ENCODE measurements around the gene KIF25.

KIF25 gene

DNA sequence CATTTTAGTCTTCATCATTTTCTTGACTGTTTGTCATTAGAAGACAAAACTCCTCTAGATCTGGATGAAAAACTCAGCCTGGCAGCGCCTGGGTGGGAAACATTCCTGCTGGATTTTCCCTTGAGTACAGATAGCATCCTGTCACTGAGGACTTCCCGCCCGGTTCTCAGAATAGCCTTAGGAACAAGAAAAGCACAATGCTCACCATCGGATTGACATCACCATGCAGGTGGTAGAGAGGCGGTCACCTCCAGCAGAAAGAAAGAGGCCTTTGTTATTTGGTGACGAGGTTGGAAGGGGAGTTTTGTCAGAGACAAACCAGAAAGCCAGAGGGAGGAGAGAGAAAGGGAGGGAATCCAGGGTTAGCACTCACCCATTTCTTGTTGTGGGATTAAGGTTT lies 39.8 kb downstream of the KIF25 start:
- DNase-seq (ENCODE audit: low read depth): no peak

- DNase-seq (ENCODE audit: low read depth): no peak
These were observed 40.4 kb downstream of the KIF25 start for GRCh38 chr6:168037856-168038255.

DNA sequence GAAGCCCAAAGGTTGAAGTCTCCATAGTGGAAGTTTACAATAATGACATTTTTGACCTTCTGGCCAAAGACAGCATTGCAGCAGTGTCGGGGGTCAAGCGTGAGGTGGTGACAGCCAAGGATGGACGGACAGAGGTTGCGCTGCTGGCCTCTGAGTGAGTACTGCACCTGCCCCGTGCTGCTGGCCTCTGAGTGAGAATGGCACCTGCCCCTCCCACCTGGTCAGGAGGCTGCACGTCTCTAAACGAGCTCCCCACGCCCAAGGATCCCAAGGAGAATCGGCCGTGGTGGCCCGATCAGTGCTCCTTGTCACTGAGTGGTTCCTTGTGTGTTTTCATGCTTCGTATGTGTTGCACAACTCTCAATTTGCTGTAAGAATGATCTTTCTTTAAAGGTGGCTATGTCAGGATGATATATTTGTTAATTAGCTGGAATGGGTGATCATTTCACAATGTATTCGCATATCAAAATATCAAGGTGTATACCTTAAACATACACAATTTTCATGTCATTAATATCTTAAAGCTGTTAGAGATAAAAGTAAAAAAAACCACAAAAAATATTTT lies 41.2 kb downstream of the KIF25 start:
- DNase-seq (ENCODE audit: low read depth): no peak

DNA sequence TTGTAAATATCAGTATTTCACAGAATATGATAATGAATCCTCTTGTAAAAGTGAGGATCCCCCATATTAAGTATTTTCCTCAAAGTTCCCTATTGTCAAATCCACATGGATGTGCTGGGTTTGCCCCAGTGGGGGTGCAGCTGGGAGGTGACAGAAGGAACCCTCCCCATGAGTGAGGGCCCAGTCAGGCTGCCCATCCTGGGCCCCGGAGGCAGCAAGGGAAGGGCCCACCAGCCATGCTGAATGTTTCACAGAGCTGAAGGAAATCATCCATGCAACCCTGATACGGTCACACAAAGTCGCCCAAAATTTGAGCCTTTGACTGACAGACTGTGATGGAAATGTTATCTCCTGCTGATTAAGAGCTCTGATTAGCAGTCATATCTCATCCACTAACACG lies 41.8 kb downstream of the KIF25 start:
- no peak for DNase-seq (ENCODE audit: low read depth)

DNA sequence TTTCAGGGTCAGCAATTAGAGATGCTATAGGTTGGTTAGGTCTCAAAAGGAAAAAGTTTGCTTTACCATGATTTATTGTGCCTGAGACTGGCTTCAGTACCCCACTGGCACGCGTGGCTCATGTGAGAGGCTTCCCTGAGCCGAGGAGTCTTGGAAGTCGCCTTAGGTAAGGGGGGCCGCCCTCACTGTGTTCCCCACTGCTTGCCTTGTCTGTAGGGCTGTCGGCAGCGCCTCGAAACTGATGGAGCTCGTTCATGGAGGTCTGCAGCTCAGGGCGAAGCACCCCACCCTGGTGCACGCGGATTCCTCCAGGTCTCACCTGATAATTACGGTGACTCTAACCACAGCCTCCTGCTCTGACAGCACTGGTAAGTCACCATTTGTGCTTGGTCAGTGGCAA lies 42.4 kb downstream of the KIF25 start:
- no peak for DNase-seq (ENCODE audit: low read depth)

- no peak for DNase-seq (ENCODE audit: low read depth)
These were observed 43.5 kb downstream of the KIF25 start for GRCh38 chr6:168040856-168041496.

DNA sequence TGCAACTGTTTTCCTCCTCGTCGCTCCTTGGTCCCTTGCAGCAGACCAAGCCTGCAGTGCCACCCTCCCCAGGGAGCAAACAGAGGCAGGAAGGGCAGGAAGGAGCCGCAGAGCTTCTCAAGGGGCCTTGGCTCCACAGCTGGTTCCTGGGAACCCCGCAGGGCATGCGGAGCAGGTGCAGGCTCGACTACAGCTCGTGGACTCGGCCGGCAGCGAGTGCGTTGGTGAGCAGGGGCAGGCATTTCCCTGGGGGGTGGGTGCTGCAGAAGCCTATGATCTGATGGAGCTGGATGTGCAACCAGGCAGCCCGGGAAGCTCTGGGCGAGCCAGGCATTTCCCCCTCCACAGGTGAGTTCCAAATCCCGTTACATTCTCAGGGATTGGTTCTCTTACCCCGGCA lies 44.5 kb downstream of the KIF25 start:
- no peak for DNase-seq (ENCODE audit: low read depth)

- DNase-seq (ENCODE audit: low read depth): no peak
These were observed 45.1 kb downstream of the KIF25 start for GRCh38 chr6:168042426-168043192.

- no peak for DNase-seq (ENCODE audit: low read depth)
These were observed 45.8 kb downstream of the KIF25 start for GRCh38 chr6:168043193-168043847.

- DNase-seq (ENCODE audit: low read depth): no peak
These were observed 46.5 kb downstream of the KIF25 start for GRCh38 chr6:168043848-168044415.

- no peak for DNase-seq (ENCODE audit: low read depth)
These were observed 47.2 kb downstream of the KIF25 start for GRCh38 chr6:168044521-168045130.

GRCh38 chr6:168045141-168045691 lies 47.7 kb downstream of the KIF25 start:
- DNase-seq (ENCODE audit: low read depth): no peak

DNA sequence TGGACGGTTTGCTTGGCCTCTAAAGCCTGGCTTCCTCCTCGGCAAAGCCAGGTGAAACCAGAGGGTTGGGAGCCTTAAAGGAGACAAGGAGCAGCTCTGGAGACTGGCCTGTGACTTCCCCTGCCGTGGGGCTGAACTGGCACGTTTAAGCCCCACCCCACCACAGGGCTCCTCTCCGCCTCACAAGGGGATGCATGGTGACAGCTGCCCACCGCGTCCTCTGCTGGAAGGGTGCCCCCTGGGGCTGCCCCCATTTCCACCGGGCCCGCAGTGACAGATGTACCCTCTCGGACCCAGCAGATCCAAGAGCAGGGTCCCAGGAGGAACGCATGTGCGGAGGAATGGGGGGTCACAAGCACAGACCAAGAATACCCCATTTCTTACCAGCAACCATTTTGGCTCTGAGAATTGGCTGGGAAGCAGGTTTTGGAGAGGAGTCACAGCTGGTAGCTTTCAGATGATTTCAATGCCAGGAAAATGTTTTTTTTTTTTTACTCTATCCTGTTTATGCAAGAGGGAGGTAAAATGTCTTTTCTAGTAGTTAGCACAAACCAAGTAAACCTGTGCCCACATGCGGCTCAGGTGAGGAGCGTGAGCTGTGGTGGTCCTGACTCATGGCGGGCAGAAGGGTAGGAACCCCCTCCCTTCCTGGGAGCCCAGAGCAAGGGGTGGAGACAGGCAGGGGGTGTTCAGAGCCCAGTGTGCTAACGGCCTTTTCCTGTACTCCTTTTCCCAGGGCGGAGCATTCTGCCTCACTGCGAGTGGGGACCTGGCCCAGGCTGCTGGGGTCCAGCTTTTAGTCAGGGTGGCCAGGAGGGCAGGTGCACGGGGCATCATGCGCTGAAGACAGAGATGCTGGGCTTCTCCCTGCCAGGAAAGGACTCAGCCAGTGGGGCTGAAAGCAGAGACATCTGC lies 48.5 kb downstream of the KIF25 start:
- DNase-seq (ENCODE audit: low read depth): no peak

- DNase-seq (ENCODE audit: low read depth): no peak
These were observed 49.2 kb downstream of the KIF25 start for GRCh38 chr6:168046696-168047095.

DNA sequence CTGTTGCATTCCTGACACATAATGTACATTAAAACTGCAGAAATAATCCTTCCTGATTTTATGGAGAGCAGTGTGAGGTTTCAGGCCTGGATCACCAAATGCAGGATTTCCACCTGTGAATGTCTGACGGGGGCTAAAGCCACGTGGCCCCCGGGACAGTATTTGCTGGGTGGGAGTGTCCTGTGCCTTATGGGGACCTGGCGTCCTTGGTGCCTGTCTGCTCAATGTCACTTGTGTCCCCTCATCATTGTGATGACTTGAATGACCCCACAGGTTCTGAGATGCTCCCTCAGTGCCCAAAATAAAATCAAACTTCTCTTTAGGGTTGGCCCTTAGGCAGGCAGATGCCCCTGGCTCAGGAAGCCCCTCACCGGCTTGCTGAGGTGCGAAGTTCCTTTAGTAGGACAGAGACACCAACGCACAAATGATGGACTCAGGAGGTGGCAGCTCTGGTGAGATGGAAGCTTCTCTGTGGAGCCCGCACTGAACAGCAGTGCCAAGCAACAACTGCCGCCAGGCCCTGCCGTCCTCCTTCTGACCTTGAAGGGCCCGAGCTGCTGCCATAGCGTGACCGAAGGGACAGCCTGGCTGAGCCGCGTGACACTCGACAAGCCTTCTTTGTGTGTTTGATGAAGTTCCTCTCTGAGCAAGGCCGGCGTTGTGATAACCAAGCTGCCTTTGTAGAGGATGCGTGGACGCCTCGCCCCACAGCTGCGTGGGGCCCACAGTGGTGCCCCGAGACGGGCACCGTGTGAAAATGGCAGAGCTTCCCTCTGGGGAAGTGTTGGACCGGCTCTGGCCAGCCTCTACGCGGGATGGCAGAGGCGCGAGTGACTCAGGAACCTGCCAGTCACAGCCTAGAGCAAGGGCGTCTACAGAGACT lies 50.6 kb downstream of the KIF25 start:
- DNase-seq (ENCODE audit: low read depth): no peak

- no peak for DNase-seq (ENCODE audit: low read depth)
These were observed 51.2 kb downstream of the KIF25 start for GRCh38 chr6:168048724-168049025.

- DNase-seq (ENCODE audit: low read depth): no peak
These were observed 51.8 kb downstream of the KIF25 start for GRCh38 chr6:168049277-168049676.

- DNase-seq (ENCODE audit: low read depth): no peak
These were observed 52.3 kb downstream of the KIF25 start for GRCh38 chr6:168049706-168050224.

GRCh38 chr6:168050225-168050880 lies 52.9 kb downstream of the KIF25 start:
- DNase-seq (ENCODE audit: low read depth): no peak
